PC-3 (cell line): ENCODE measurements around the gene GPC6. TPM values are rescaled to one million over a fixed set of nuclear protein-coding genes. Genes with fewer than 3 reads are reported as not detected.

Source experiments
- ATAC-seq: fragments of 200-7000 bp; cut with Tn5 transposase; 2 replicates; pipeline ENCODE4 v1.9.1; 2020; ENCODE audit warnings: mild to moderate bottlenecking, moderate library complexity
- BruUV-seq: library from RNA; stranded (reverse); fragments of 400-500 nt; replicated peaks from 2 replicates; lab custom pipeline; 2021; lab: Mats Ljungman, UMichigan
- CTCF ChIA-PET: fragments of 300-600 bp; sonication (Branson Sonifier 250); formaldehyde crosslinking; loops from one replicate; lab custom pipeline; 2022; ENCODE audit warnings: antibody characterized with exemption; lab: Charles Lee
- POLR2A ChIA-PET: fragments of 300-600 bp; sonication (Branson Sonifier 250); formaldehyde crosslinking; loops from one replicate; lab custom pipeline; 2022; ENCODE audit warnings: antibody characterized with exemption; ENCODE audit not compliant: unreplicated experiment; lab: Charles Lee
- DNase-seq: peaks from one replicate; pipeline ENCODE4 v3.0.0-alpha.2; 2015
- H2AFZ ChIP-seq: fragments of 300-600 bp; sonication (generic); 2 replicates; pipeline ENCODE4 v1.6.0; 2016; ENCODE audit warnings: antibody characterized with exemption, low read length
- H3F3A ChIP-seq: fragments of 300-600 bp; sonication (generic); one replicate; pipeline ENCODE4 v1.6.0; 2017; ENCODE audit warnings: antibody characterized with exemption, low read length, control low read depth, mild to moderate bottlenecking; ENCODE audit not compliant: unreplicated experiment
- H3K27ac ChIP-seq: fragments of 300-600 bp; sonication (generic); 2 replicates; pipeline ENCODE4 v1.5.1; 2016; ENCODE audit warnings: mild to moderate bottlenecking, low read length
- H3K27me3 ChIP-seq: fragments of 300-600 bp; sonication (generic); 2 replicates; pipeline ENCODE4 v1.6.1; 2016; ENCODE audit warnings: low read length, mixed read lengths
- H3K36me3 ChIP-seq: fragments of 300-600 bp; sonication (generic); 2 replicates; pipeline ENCODE4 v1.6.1; 2016; ENCODE audit warnings: low read depth, mixed run types, low read length, mixed read lengths
- H3K4me1 ChIP-seq: fragments of 300-600 bp; sonication (generic); 2 replicates; pipeline ENCODE4 v1.5.1; 2016; ENCODE audit warnings: low read length; ENCODE audit not compliant: insufficient read depth
- H3K4me2 ChIP-seq: fragments of 300-600 bp; sonication (generic); 2 replicates; pipeline ENCODE4 v1.6.0; 2016; ENCODE audit warnings: low read length
- H3K4me3 ChIP-seq: fragments of 300-600 bp; sonication (generic); 2 replicates; pipeline ENCODE4 v1.5.1; 2016; ENCODE audit warnings: mild to moderate bottlenecking, low read length, mixed read lengths
- H3K79me2 ChIP-seq: fragments of 300-600 bp; sonication (generic); 2 replicates; pipeline ENCODE4 v1.6.1; 2017; ENCODE audit warnings: low read length, mixed read lengths
- H3K9ac ChIP-seq: fragments of 300-600 bp; sonication (generic); 2 replicates; pipeline ENCODE4 v1.6.0; 2016; ENCODE audit warnings: mild to moderate bottlenecking, low read length
- H3K9me2 ChIP-seq: fragments of 300-600 bp; sonication (generic); replicated peaks from 2 replicates; pipeline ENCODE4 v1.6.1; 2016; ENCODE audit warnings: mixed run types, low read length, mixed read lengths
- H3K9me3 ChIP-seq: fragments of 300-600 bp; sonication (generic); 2 replicates; pipeline ENCODE4 v1.6.1; 2016; ENCODE audit warnings: low read length, mixed read lengths
- H4K20me1 ChIP-seq: fragments of 300-600 bp; sonication (generic); 2 replicates; pipeline ENCODE4 v1.6.1; 2016; ENCODE audit warnings: low read length, mixed read lengths
- CTCF ChIP-seq: fragments of 300-600 bp; sonication (generic); conservative IDR thresholded peaks from 2 replicates; pipeline ENCODE4 v1.5.1; 2017; ENCODE audit warnings: antibody characterized with exemption, low read depth, mild to moderate bottlenecking, low read length
- EZH2 ChIP-seq: fragments of 300-600 bp; sonication (generic); IDR thresholded peaks from one replicate; pipeline ENCODE4 v1.6.1; 2017; ENCODE audit warnings: antibody characterized with exemption, mild to moderate bottlenecking, low read length; ENCODE audit not compliant: unreplicated experiment
- EZH2phosphoT487 ChIP-seq: fragments of 300-600 bp; sonication (generic); IDR thresholded peaks from 2 replicates; pipeline ENCODE4 v1.6.1; 2018; ENCODE audit warnings: mild to moderate bottlenecking, antibody characterized with exemption, low read length, borderline replicate concordance
- intact Hi-C: fragments of 100-400 bp; cut with micrococcal nuclease; formaldehyde crosslinking; loops from 2 replicates; pipeline ENCODE4 v1.9.0; 2023
- total RNA-seq: library from RNA; depleted of rRNA; stranded (reverse); fragments of >200 nt; gene quantifications from 2 replicates; pipeline ENCODE4 v1.2.3, GENCODE V29; 2014

Gene GPC6
- total RNA-seq, 1 experiment from 2014 or later = 3.5 TPM

GRCh38 chr13:93259527-93260080 is 33.0 kb downstream of the GPC6 start:
- Histone ChIP-seq H3K4me3 (no peak overlapping the region), H3K36me3 (no peaks in the 10 kb centered on the region), H2AFZ (no peak overlapping the region), H3K27ac (no peak overlapping the region), H3K9ac (no peak overlapping the region), H3K9me3 (no peaks in the 10 kb centered on the region), H3K4me1 (peaks cover 37% of the 10 kb centered on the region), H3K9me2 (no peaks in the 10 kb centered on the region), H3K27me3 (no peaks in the 10 kb centered on the region), H3F3A (no peaks in the 10 kb centered on the region), H3K79me2 (no peaks in the 10 kb centered on the region), H3K4me2 (no peak overlapping the region), H4K20me1 (no peaks in the 10 kb centered on the region)
- CTCF ChIA-PET = no interaction called here
- DNase-seq = no peak
- intact Hi-C loops = no loop called here
- TF ChIP-seq EZH2 (no peak), EZH2phosphoT487 (no peak)
- BruUV-seq = no TSS peak
- ATAC-seq = no peak
- POLR2A ChIA-PET = no interaction called here

GRCh38 chr13:93260591-93260990 is 34.0 kb downstream of the GPC6 start:
- H3K9ac ChIP-seq = no peak overlapping the region
- H3K4me3 ChIP-seq = no peak overlapping the region
- no peaks in the 10 kb centered on the region for H3K36me3 ChIP-seq
- no peaks in the 10 kb centered on the region for H3K79me2 ChIP-seq
- no peaks in the 10 kb centered on the region for H4K20me1 ChIP-seq
- peaks cover 37% of the 10 kb centered on the region for H3K4me1 ChIP-seq
- peak overlapping the region; percentile 40 for H3K4me2 ChIP-seq
- BruUV-seq = no TSS peak
- POLR2A ChIA-PET = no interaction called here
- ATAC-seq (peak; percentile 60), DNase-seq (peak; percentile 57)
- no peaks in the 10 kb centered on the region for H3K27me3 ChIP-seq
- TF ChIP-seq EZH2 (no peak), EZH2phosphoT487 (no peak), CTCF (no peak)
- no peak overlapping the region for H2AFZ ChIP-seq
- intact Hi-C loops = no loop called here
- no peaks in the 10 kb centered on the region for H3K9me3 ChIP-seq
- no peaks in the 10 kb centered on the region for H3K9me2 ChIP-seq
- peak overlapping the region; percentile 97 for H3K27ac ChIP-seq
- CTCF ChIA-PET = no interaction called here
- no peaks in the 10 kb centered on the region for H3F3A ChIP-seq

GRCh38 chr13:93262729-93263345 is 36.2 kb downstream of the GPC6 start:
- Histone ChIP-seq H3F3A (no peaks in the 10 kb centered on the region), H3K4me1 (peaks cover 37% of the 10 kb centered on the region), H2AFZ (peak overlapping the region; percentile 53; the same call in 1 of the 2 replicates), H3K9me3 (no peaks in the 10 kb centered on the region), H3K4me2 (peak overlapping the region; percentile 55), H3K9ac (peak overlapping the region; percentile 67), H3K36me3 (no peaks in the 10 kb centered on the region), H3K4me3 (no peak overlapping the region), H4K20me1 (no peaks in the 10 kb centered on the region), H3K27ac (peak overlapping the region; percentile 97), H3K9me2 (no peaks in the 10 kb centered on the region), H3K79me2 (no peaks in the 10 kb centered on the region), H3K27me3 (no peaks in the 10 kb centered on the region)
- POLR2A ChIA-PET = no interaction called here
- CTCF ChIA-PET = interaction anchor here (1.3 kb wide), 1 partner anchor 14 kb away, joined by 4 read pairs; no protein-coding TSS in a partner anchor
- TF ChIP-seq EZH2phosphoT487 = no peak
- no peak for TF ChIP-seq EZH2
- no peak for TF ChIP-seq CTCF
- DNase-seq (peak; percentile 80), ATAC-seq (peak; percentile 86)
- BruUV-seq = no TSS peak
- intact Hi-C loops = no loop called here
